Measurements from ENCODE around the gene CDC14A.

DNA sequence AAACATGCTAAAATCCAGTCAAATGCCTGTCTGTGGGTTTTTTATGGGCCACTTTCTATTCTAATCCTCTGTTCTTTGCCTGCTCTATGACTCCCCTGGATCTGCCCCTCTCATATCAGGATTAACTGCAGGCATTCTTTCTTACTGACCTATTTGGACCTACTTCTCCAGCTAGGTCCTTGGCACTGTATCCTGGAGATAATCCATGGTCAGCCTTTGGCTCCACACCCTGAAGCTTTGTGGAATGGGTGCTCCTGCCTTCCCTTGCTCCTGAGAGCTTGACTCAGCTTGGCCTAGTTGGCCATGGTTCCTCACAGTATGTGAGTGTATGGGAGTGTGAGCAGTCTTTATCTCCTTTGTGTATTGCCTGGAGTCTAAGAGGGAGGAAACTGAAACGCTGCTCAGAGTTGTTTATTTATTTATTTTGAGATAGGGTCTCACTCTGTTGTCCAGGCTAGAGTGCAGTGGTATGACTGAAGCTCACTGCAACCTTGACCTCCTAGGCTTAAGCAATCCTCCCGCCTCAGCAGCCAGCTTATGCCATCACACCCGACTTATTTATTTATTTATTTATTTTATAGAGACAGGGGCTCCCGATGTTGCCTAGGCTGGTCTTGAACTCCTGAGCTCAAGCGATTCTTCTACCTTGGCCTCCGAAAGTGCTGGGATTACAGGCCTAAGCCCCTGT lies 28.7 kb upstream of the CDC14A start:
- TF ChIP-seq, protein P1, sequence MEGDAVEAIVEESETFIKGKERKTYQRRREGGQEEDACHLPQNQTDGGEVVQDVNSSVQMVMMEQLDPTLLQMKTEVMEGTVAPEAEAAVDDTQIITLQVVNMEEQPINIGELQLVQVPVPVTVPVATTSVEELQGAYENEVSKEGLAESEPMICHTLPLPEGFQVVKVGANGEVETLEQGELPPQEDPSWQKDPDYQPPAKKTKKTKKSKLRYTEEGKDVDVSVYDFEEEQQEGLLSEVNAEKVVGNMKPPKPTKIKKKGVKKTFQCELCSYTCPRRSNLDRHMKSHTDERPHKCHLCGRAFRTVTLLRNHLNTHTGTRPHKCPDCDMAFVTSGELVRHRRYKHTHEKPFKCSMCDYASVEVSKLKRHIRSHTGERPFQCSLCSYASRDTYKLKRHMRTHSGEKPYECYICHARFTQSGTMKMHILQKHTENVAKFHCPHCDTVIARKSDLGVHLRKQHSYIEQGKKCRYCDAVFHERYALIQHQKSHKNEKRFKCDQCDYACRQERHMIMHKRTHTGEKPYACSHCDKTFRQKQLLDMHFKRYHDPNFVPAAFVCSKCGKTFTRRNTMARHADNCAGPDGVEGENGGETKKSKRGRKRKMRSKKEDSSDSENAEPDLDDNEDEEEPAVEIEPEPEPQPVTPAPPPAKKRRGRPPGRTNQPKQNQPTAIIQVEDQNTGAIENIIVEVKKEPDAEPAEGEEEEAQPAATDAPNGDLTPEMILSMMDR (IDR thresholded peaks at IDR 0.05): no peak
- no peak for TF ChIP-seq POLR2A (IDR thresholded peaks at IDR 0.05)

Data from heart left ventricle (tissue), 13 donors.